Measurements from ENCODE around the gene CRIP1.
A peak's percentile ranks its signal among the peaks of the same experiment; 100 is the strongest.

CRIP1 gene

GRCh38 chr14:105499256-105500035, 12.8 kb downstream of the CRIP1 start:
- Histone ChIP-seq H3K36me3 (ENCODE audit: insufficient read depth, insufficient read length, low read length) (peaks cover 49% of the 10 kb centered on the region), H3K4me3 (ENCODE audit: insufficient read length, low read depth) (no peak overlapping the region), H3K9ac (ENCODE audit: insufficient read length, low read depth) (peak overlapping the region; percentile 56), H3K4me1 (ENCODE audit: insufficient read depth, insufficient read length) (peaks cover 26% of the 10 kb centered on the region), H3K27me3 (ENCODE audit: insufficient read depth, insufficient read length) (no peaks in the 10 kb centered on the region), H3K9me3 (ENCODE audit: insufficient read depth, low read length) (no peaks in the 10 kb centered on the region)
- no peak for DNase-seq (ENCODE audit: low read depth, low spot score)
- TF ChIP-seq ZNF274 (IDR thresholded peaks at IDR 0.05; ENCODE audit: low read depth, low read length), result no peak
- TF ChIP-seq SUZ12 (IDR thresholded peaks at IDR 0.05; ENCODE audit: extremely low read depth, insufficient read depth, insufficient read length), result no peak
- no peak for TF ChIP-seq YY1 (IDR thresholded peaks at IDR 0.05; ENCODE audit: insufficient read depth, insufficient read length)

GRCh38 chr14:105500036-105500725, 13.5 kb downstream of the CRIP1 start:
- H3K27me3 ChIP-seq (ENCODE audit: insufficient read depth, insufficient read length), result no peaks in the 10 kb centered on the region
- no peak for DNase-seq (ENCODE audit: low read depth, low spot score)
- TF ChIP-seq SUZ12 (IDR thresholded peaks at IDR 0.05; ENCODE audit: extremely low read depth, insufficient read depth, insufficient read length) (no peak), ZNF274 (IDR thresholded peaks at IDR 0.05; ENCODE audit: low read depth, low read length) (no peak), YY1 (IDR thresholded peaks at IDR 0.05; ENCODE audit: insufficient read depth, insufficient read length) (no peak)
- H3K9ac ChIP-seq (ENCODE audit: insufficient read length, low read depth), result peak overlapping the region; percentile 56
- no peaks in the 10 kb centered on the region for H3K9me3 ChIP-seq (ENCODE audit: insufficient read depth, low read length)
- peaks cover 25% of the 10 kb centered on the region for H3K4me1 ChIP-seq (ENCODE audit: insufficient read depth, insufficient read length)
- no peak overlapping the region for H3K4me3 ChIP-seq (ENCODE audit: insufficient read length, low read depth)
- peaks cover 45% of the 10 kb centered on the region for H3K36me3 ChIP-seq (ENCODE audit: insufficient read depth, insufficient read length, low read length)

- TF ChIP-seq ZNF274 (IDR thresholded peaks at IDR 0.05; ENCODE audit: low read depth, low read length) (no peak), SUZ12 (IDR thresholded peaks at IDR 0.05; ENCODE audit: extremely low read depth, insufficient read depth, insufficient read length) (no peak), YY1 (IDR thresholded peaks at IDR 0.05; ENCODE audit: insufficient read depth, insufficient read length) (no peak)
- no peak for DNase-seq (ENCODE audit: low read depth, low spot score)
- peaks cover 25% of the 10 kb centered on the region for H3K4me1 ChIP-seq (ENCODE audit: insufficient read depth, insufficient read length)
- peak overlapping the region; percentile 3 for H3K9ac ChIP-seq (ENCODE audit: insufficient read length, low read depth)
- no peak overlapping the region for H3K4me3 ChIP-seq (ENCODE audit: insufficient read length, low read depth)
- no peaks in the 10 kb centered on the region for H3K27me3 ChIP-seq (ENCODE audit: insufficient read depth, insufficient read length)
- no peaks in the 10 kb centered on the region for H3K9me3 ChIP-seq (ENCODE audit: insufficient read depth, low read length)
- H3K36me3 ChIP-seq (ENCODE audit: insufficient read depth, insufficient read length, low read length), result peaks cover 42% of the 10 kb centered on the region
Measured at GRCh38 chr14:105500726-105501101, 14.0 kb downstream of the CRIP1 start.

- Histone ChIP-seq H3K9ac (ENCODE audit: insufficient read length, low read depth) (no peak overlapping the region), H3K27me3 (ENCODE audit: insufficient read depth, insufficient read length) (no peaks in the 10 kb centered on the region), H3K4me3 (ENCODE audit: insufficient read length, low read depth) (no peak overlapping the region), H3K9me3 (ENCODE audit: insufficient read depth, low read length) (no peaks in the 10 kb centered on the region), H3K36me3 (ENCODE audit: insufficient read depth, insufficient read length, low read length) (peaks cover 37% of the 10 kb centered on the region), H3K4me1 (ENCODE audit: insufficient read depth, insufficient read length) (peaks cover 24% of the 10 kb centered on the region)
- TF ChIP-seq SUZ12 (IDR thresholded peaks at IDR 0.05; ENCODE audit: extremely low read depth, insufficient read depth, insufficient read length), result no peak
- TF ChIP-seq ZNF274 (IDR thresholded peaks at IDR 0.05; ENCODE audit: low read depth, low read length), result no peak
- no peak for TF ChIP-seq YY1 (IDR thresholded peaks at IDR 0.05; ENCODE audit: insufficient read depth, insufficient read length)
- no peak for DNase-seq (ENCODE audit: low read depth, low spot score)
Measured at GRCh38 chr14:105501504-105502291, 15.0 kb downstream of the CRIP1 start.

- TF ChIP-seq YY1 (IDR thresholded peaks at IDR 0.05; ENCODE audit: insufficient read depth, insufficient read length) (no peak), SUZ12 (IDR thresholded peaks at IDR 0.05; ENCODE audit: extremely low read depth, insufficient read depth, insufficient read length) (no peak), ZNF274 (IDR thresholded peaks at IDR 0.05; ENCODE audit: low read depth, low read length) (no peak)
- Histone ChIP-seq H3K4me1 (ENCODE audit: insufficient read depth, insufficient read length) (peaks cover 22% of the 10 kb centered on the region), H3K9me3 (ENCODE audit: insufficient read depth, low read length) (no peaks in the 10 kb centered on the region), H3K27me3 (ENCODE audit: insufficient read depth, insufficient read length) (no peaks in the 10 kb centered on the region), H3K4me3 (ENCODE audit: insufficient read length, low read depth) (no peak overlapping the region), H3K9ac (ENCODE audit: insufficient read length, low read depth) (no peak overlapping the region), H3K36me3 (ENCODE audit: insufficient read depth, insufficient read length, low read length) (peaks cover 29% of the 10 kb centered on the region)
- DNase-seq (ENCODE audit: low read depth, low spot score), result no peak
Measured at GRCh38 chr14:105502446-105503295, 16.0 kb downstream of the CRIP1 start.

GRCh38 chr14:105503296-105503640, 16.6 kb downstream of the CRIP1 start:
- Histone ChIP-seq H3K4me1 (ENCODE audit: insufficient read depth, insufficient read length) (peaks cover 16% of the 10 kb centered on the region), H3K36me3 (ENCODE audit: insufficient read depth, insufficient read length, low read length) (peaks cover 23% of the 10 kb centered on the region), H3K9me3 (ENCODE audit: insufficient read depth, low read length) (no peaks in the 10 kb centered on the region), H3K4me3 (ENCODE audit: insufficient read length, low read depth) (no peak overlapping the region), H3K9ac (ENCODE audit: insufficient read length, low read depth) (no peak overlapping the region), H3K27me3 (ENCODE audit: insufficient read depth, insufficient read length) (no peaks in the 10 kb centered on the region)
- no peak for TF ChIP-seq YY1 (IDR thresholded peaks at IDR 0.05; ENCODE audit: insufficient read depth, insufficient read length)
- no peak for DNase-seq (ENCODE audit: low read depth, low spot score)

All from NT2/D1 (cell line).